IMR-90 (cell line): ENCODE measurements around the gene AQP12B. TPM values are rescaled to one million over a fixed set of nuclear protein-coding genes. Genes with fewer than 3 reads are reported as not detected.

Experiments
- ATAC-seq: fragments of 200-7000 bp; cut with Tn5 transposase; 2 replicates; pipeline ENCODE4 v1.9.1; 2020; ENCODE audit warnings: low read depth, mild to moderate bottlenecking, moderate library complexity
- BruUV-seq: library from RNA; stranded (reverse); fragments of 400-500 nt; replicated peaks from 2 replicates; lab custom pipeline; 2021; lab: Mats Ljungman, UMichigan
- CTCF ChIA-PET: fragments of 300-600 bp; formaldehyde crosslinking; extraction: SDS; loops from one replicate; lab custom pipeline; 2021; ENCODE audit warnings: antibody characterized with exemption; lab: Yijun Ruan, JAX
- POLR2A ChIA-PET: fragments of 300-600 bp; sonication (Branson Sonifier 250); formaldehyde crosslinking; loops from one replicate; lab custom pipeline; 2022; ENCODE audit warnings: antibody characterized with exemption; ENCODE audit not compliant: unreplicated experiment; lab: Charles Lee
- DNase-seq: peaks from one replicate; pipeline ENCODE4 v3.0.0; 2013
- H2AFZ ChIP-seq: replicated peaks from 2 replicates; pipeline ENCODE3; 2013; ENCODE audit warnings: low read length, mild to moderate bottlenecking; ENCODE audit not compliant: poor library complexity
- H2AK5ac ChIP-seq: 2 replicates; pipeline ENCODE4 v1.6.1; 2013; ENCODE audit warnings: low read depth, low read length, inconsistent platforms
- H2AK9ac ChIP-seq: replicated peaks from 2 replicates; pipeline ENCODE3; 2013; ENCODE audit warnings: mild to moderate bottlenecking, low read depth, low read length, moderate library complexity; ENCODE audit not compliant: poor library complexity
- H2BK120ac ChIP-seq: 2 replicates; pipeline ENCODE4 v1.6.1; 2013; ENCODE audit warnings: low read depth, low read length, inconsistent platforms
- H2BK15ac ChIP-seq: 3 replicates; pipeline ENCODE4 v1.6.1; 2013; ENCODE audit warnings: low read depth, low read length, inconsistent platforms
- H2BK20ac ChIP-seq: 2 replicates; pipeline ENCODE4 v1.6.1; 2013; ENCODE audit warnings: low read depth, mild to moderate bottlenecking, inconsistent platforms, low read length, moderate library complexity
- H2BK5ac ChIP-seq: 2 replicates; pipeline ENCODE4 v1.6.1; 2013; ENCODE audit warnings: mild to moderate bottlenecking, low read depth, low read length, inconsistent platforms; ENCODE audit not compliant: poor library complexity, severe bottlenecking
- H3K14ac ChIP-seq: replicated peaks from 2 replicates; pipeline ENCODE4 v1.6.1; 2013; ENCODE audit warnings: low read depth, low read length, inconsistent platforms
- H3K18ac ChIP-seq: 2 replicates; pipeline ENCODE4 v1.6.1; 2013; ENCODE audit warnings: low read depth, low read length, control low read depth
- H3K23ac ChIP-seq: 2 replicates; pipeline ENCODE4 v1.6.1; 2013; ENCODE audit warnings: low read depth, low read length, inconsistent platforms
- H3K27ac ChIP-seq: 2 replicates; pipeline ENCODE4 v1.5.1; 2013; ENCODE audit warnings: mild to moderate bottlenecking, control low read depth, low read length; ENCODE audit not compliant: insufficient read depth
- H3K27me3 ChIP-seq: 2 replicates; pipeline ENCODE4 v1.6.1; 2013; ENCODE audit warnings: low read length; ENCODE audit not compliant: control insufficient read depth, insufficient read depth
- H3K36me3 ChIP-seq: 2 replicates; pipeline ENCODE4 v1.6.1; 2013; ENCODE audit warnings: low read length, mixed read lengths; ENCODE audit not compliant: control insufficient read depth, insufficient read depth
- H3K4ac ChIP-seq: 2 replicates; pipeline ENCODE4 v1.6.1; 2013; ENCODE audit warnings: low read depth, low read length, inconsistent platforms
- H3K4me1 ChIP-seq: 2 replicates; pipeline ENCODE4 v1.6.1; 2013; ENCODE audit warnings: low read length, mixed read lengths; ENCODE audit not compliant: control insufficient read depth, insufficient read depth
- H3K4me2 ChIP-seq: 2 replicates; pipeline ENCODE4 v1.6.1; 2013; ENCODE audit warnings: low read depth, mild to moderate bottlenecking, control low read depth, low read length, moderate library complexity
- H3K4me3 ChIP-seq: 2 replicates; pipeline ENCODE4 v1.5.1; 2013; ENCODE audit warnings: low read depth, mild to moderate bottlenecking, control low read depth, low read length, moderate library complexity; ENCODE audit not compliant: insufficient read depth
- H3K56ac ChIP-seq: 2 replicates; pipeline ENCODE4 v1.6.1; 2013; ENCODE audit warnings: low read length, inconsistent platforms; ENCODE audit not compliant: insufficient read depth; ENCODE audit errors: extremely low read depth
- H3K79me1 ChIP-seq, 2 experiments: 2 replicates each; pipeline ENCODE4 v1.6.1; 2013; ENCODE audit warnings: low read length in 2 of 2, inconsistent platforms in 1 of 2, low read depth in 1 of 2
- H3K9ac ChIP-seq: 2 replicates; pipeline ENCODE4 v1.6.1; 2013; ENCODE audit warnings: low read depth, low read length, control low read depth
- H3K9me1 ChIP-seq: 2 replicates; pipeline ENCODE4 v1.6.1; 2013; ENCODE audit warnings: low read length, inconsistent platforms; ENCODE audit not compliant: insufficient read depth
- H3K9me3 ChIP-seq: 2 replicates; pipeline ENCODE4 v1.6.1; 2013; ENCODE audit warnings: low read length; ENCODE audit not compliant: control insufficient read depth, insufficient read depth
- H4K20me1 ChIP-seq: 2 replicates; pipeline ENCODE4 v1.6.1; 2013; ENCODE audit warnings: low read length, inconsistent platforms; ENCODE audit not compliant: insufficient read depth
- H4K5ac ChIP-seq: 2 replicates; pipeline ENCODE4 v1.6.1; 2013; ENCODE audit warnings: mild to moderate bottlenecking, low read depth, low read length, control low read depth
- H4K8ac ChIP-seq, 2 experiments: 2 replicates each; pipeline ENCODE4 v1.6.1; 2013; ENCODE audit warnings: low read depth in 2 of 2, low read length in 2 of 2, control low read depth in 1 of 2, inconsistent platforms in 1 of 2
- H4K91ac ChIP-seq: 2 replicates; pipeline ENCODE4 v1.6.1; 2013; ENCODE audit warnings: low read depth, low read length, inconsistent platforms; ENCODE audit not compliant: insufficient read depth
- CEBPB ChIP-seq: IDR thresholded peaks from 2 replicates; pipeline ENCODE4 v1.6.1; 2012; ENCODE audit warnings: low read depth, low read length, improper control_type of control experiment
- CTCF ChIP-seq: conservative IDR thresholded peaks from 2 replicates; pipeline ENCODE4 v1.5.1; 2012; ENCODE audit warnings: mild to moderate bottlenecking, low read depth, low read length, improper control_type of control experiment
- FOS ChIP-seq: fragments of 150-350 bp; IDR thresholded peaks from 2 replicates; pipeline ENCODE4 v1.6.1; 2016; ENCODE audit warnings: low read depth, low read length
- MAFK ChIP-seq: IDR thresholded peaks from 2 replicates; pipeline ENCODE4 v1.6.1; 2012; ENCODE audit warnings: low read depth, low read length, improper control_type of control experiment
- MAZ ChIP-seq: IDR thresholded peaks from 2 replicates; pipeline ENCODE4 v1.6.1; 2012; ENCODE audit warnings: low read depth, mild to moderate bottlenecking, low read length, improper control_type of control experiment, moderate library complexity, borderline replicate concordance
- MXI1 ChIP-seq: IDR thresholded peaks from 2 replicates; pipeline ENCODE4 v1.6.1; 2012; ENCODE audit warnings: low read depth, mild to moderate bottlenecking, low read length, moderate library complexity, borderline replicate concordance
- NFE2L2 ChIP-seq: fragments of 150-350 bp; IDR thresholded peaks from 2 replicates; pipeline ENCODE4 v1.6.1; 2016; ENCODE audit warnings: low read depth, mild to moderate bottlenecking, low read length
- RFX5 ChIP-seq: IDR thresholded peaks from 2 replicates; pipeline ENCODE4 v1.8.0; 2012; ENCODE audit warnings: low read depth, mild to moderate bottlenecking, low read length, moderate library complexity
- SMC3 ChIP-seq: fragments of 150-350 bp; IDR thresholded peaks from 2 replicates; pipeline ENCODE4 v1.6.1; 2016; ENCODE audit warnings: low read depth, mild to moderate bottlenecking, antibody characterized with exemption, low read length, moderate library complexity
- WGBS, 2 experiments: methylation state at CpG; one replicate each; pipeline versions ENCODE4 v1.1.5 to v1.1.7; 2013; ENCODE audit warnings: missing lambda C conversion rate in 2 of 2; ENCODE audit not compliant: insufficient read length in 1 of 2; ENCODE audit errors: extremely low coverage in 2 of 2; 5-methylcytosine and 5-hydroxymethylcytosine counted together
- dilution Hi-C: fragments of 300-500 bp; cut with HindIII; formaldehyde crosslinking; loops from one replicate; pipeline ENCODE4 v1.14.3; 2018; ENCODE audit warnings: low sequenced_read_pairs; ENCODE audit not compliant: unreplicated experiment
- in situ Hi-C: fragments of 300-500 bp; cut with MboI; formaldehyde crosslinking; loops from 3 replicates; pipeline ENCODE4 v1.14.3; 2019; ENCODE audit warnings: low sequenced_read_pairs, inconsistent platforms, mixed read lengths
- intact Hi-C: fragments of 100-400 bp; cut with micrococcal nuclease; formaldehyde crosslinking; loops from 2 replicates; pipeline ENCODE4 v1.10.0; 2022
- polyA plus RNA-seq, 3 experiments: library from polyadenylated mRNA; depleted of rRNA; stranded (reverse); fragments of >200 nt; gene quantifications; 2 replicates each; pipeline ENCODE4 v1.2.3, GENCODE V29; 2012; ENCODE audit warnings: low replicate concordance in 1 of 3
- total RNA-seq: library from RNA; depleted of rRNA; stranded (reverse); fragments of >200 nt; gene quantifications from 2 replicates; pipeline ENCODE4 v1.2.3, GENCODE V29; 2012
- TF ChIP-seq, protein P1 (sequence below): fragments of 150-350 bp; IDR thresholded peaks from 2 replicates; pipeline ENCODE4 v1.6.1; 2016; ENCODE audit warnings: low read depth, mild to moderate bottlenecking, low read length, moderate library complexity, borderline replicate concordance

The AQP12B gene
- total and polyA plus RNA-seq, 2 of the 4 experiments (the other 2 are of a cell fraction) = not detected

GRCh38 chr2:240725266-240725665 is 42.6 kb upstream of the AQP12B start:
- Histone ChIP-seq H3K27ac (no peak overlapping the region), H3K23ac (no peak overlapping the region), H2BK20ac (no peak overlapping the region), H3K79me1 (no peaks in the 10 kb centered on the region), H3K27me3 (peaks cover 34% of the 10 kb centered on the region), H3K18ac (no peak overlapping the region), H3K4me1 (no peaks in the 10 kb centered on the region), H2BK15ac (no peak overlapping the region), H3K4me3 (no peak overlapping the region), H3K36me3 (no peaks in the 10 kb centered on the region), H3K9ac (no peak overlapping the region), H2AK9ac (no peak overlapping the region), H3K56ac (no peak overlapping the region), H2BK5ac (no peak overlapping the region), H3K9me1 (no peaks in the 10 kb centered on the region), H2AFZ (no peak overlapping the region), H4K20me1 (no peaks in the 10 kb centered on the region; the same call in 1 of the 2 replicates), H3K9me3 (no peaks in the 10 kb centered on the region), H4K5ac (no peak overlapping the region), H4K8ac (no peak overlapping the region), H3K14ac (no peak overlapping the region), H3K4me2 (no peak overlapping the region), H2AK5ac (no peak overlapping the region), H3K4ac (no peak overlapping the region), H4K91ac (no peak overlapping the region), H2BK120ac (no peak overlapping the region)
- WGBS, 2 experiments = 72% methylated on average over 8 of the region's 12 CpGs; no CpG with 5 or more reads in 1 of the 2 experiments
- intact Hi-C loops = no loop called here
- CTCF ChIA-PET = no interaction called here
- POLR2A ChIA-PET = no interaction called here
- no TSS peak for BruUV-seq
- no peak for DNase-seq
- dilution Hi-C loops = no loop called here
- TF ChIP-seq CEBPB (no peak), MXI1 (no peak), FOS (no peak), NFE2L2 (no peak), SMC3 (no peak), MAFK (no peak), CTCF (no peak), RFX5 (no peak), MAZ (no peak)
- TF ChIP-seq, protein P1, sequence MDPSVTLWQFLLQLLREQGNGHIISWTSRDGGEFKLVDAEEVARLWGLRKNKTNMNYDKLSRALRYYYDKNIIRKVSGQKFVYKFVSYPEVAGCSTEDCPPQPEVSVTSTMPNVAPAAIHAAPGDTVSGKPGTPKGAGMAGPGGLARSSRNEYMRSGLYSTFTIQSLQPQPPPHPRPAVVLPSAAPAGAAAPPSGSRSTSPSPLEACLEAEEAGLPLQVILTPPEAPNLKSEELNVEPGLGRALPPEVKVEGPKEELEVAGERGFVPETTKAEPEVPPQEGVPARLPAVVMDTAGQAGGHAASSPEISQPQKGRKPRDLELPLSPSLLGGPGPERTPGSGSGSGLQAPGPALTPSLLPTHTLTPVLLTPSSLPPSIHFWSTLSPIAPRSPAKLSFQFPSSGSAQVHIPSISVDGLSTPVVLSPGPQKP = no peak
- in situ Hi-C loops = no loop called here
- ATAC-seq = no peak
